ENCODE data around the gene MXD4. TPM values are rescaled to one million over a fixed set of nuclear protein-coding genes. Genes with fewer than 3 reads are reported as not detected.

The MXD4 gene
- total and polyA plus RNA-seq, 2 of the 13 experiments (the other 11 are each of a cell fraction or from before 2014, with no cell fraction given): 29.0 to 31.3 TPM

DNA sequence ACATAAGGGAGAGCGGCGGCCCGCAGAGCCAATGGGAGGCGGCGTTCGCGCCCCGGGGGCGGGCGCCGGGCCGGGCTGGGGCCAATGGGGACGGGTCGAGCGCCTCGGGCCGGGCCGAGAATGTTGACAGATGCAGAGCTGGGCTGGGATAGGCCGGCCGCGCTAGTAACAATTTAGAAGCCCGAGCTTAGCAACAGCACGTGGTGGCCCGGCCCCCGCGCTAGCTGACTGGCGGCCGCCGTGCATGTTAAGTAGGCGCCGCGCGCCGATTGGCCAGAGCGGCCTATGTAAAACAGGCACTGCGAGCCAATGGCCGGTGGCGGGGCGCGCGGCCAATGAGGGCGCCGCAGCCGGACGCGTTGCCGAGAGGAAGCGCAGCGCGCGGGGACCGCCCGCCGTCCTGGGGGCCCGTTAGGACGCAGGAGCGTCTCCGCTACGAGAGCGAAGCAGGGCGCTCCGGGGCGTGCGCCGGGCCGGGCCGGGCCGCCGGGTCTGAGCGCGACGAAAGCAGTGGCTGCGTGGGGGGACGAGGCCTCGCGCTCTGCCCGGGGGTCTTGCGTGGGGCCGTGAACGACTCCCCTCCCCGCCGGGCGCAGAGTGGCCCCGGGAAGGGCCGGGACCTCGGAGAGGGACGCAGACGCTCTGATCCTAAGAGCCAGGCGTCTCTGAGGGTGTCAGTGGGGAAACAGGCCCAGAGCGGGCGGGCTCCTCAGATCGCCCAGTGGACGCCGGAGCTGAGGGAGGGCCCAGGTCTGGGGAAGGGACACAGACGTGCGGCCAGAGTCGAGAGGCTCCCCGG lies 435 bp upstream of the MXD4 start (continued):
- TF ChIP-seq ETV6 (CRISPR knock-in tag; conservative IDR thresholded peaks at IDR 0.05) (peak; percentile 66; the same call in 1 of the 2 replicates), ZNF597 (CRISPR knock-in tag; IDR thresholded peaks at IDR 0.05) (no peak), FOSL2 (CRISPR knock-in tag; IDR thresholded peaks at IDR 0.05) (no peak), FOXA3 (CRISPR knock-in tag; IDR thresholded peaks at IDR 0.05) (peak; percentile 21; the same call in 1 of the 2 replicates), ZSCAN31 (CRISPR knock-in tag; IDR thresholded peaks at IDR 0.05; ENCODE audit: low read depth) (peak; percentile 75; the same call in 1 of the 2 replicates), REXO4 (CRISPR knock-in tag; IDR thresholded peaks at IDR 0.05; ENCODE audit: borderline replicate concordance) (peak; percentile 79; the same call in 1 of the 2 replicates), HOXA3 (CRISPR knock-in tag; IDR thresholded peaks at IDR 0.05) (peak; percentile 67), YEATS4 (CRISPR knock-in tag; IDR thresholded peaks at IDR 0.05; ENCODE audit: borderline replicate concordance) (peak; percentile 88), ZNF296 (CRISPR knock-in tag; conservative IDR thresholded peaks at IDR 0.05) (no peak), SPEN (CRISPR knock-in tag; IDR thresholded peaks at IDR 0.05; ENCODE audit: low read depth) (peak; percentile 82)
- TF ChIP-seq, protein P1, sequence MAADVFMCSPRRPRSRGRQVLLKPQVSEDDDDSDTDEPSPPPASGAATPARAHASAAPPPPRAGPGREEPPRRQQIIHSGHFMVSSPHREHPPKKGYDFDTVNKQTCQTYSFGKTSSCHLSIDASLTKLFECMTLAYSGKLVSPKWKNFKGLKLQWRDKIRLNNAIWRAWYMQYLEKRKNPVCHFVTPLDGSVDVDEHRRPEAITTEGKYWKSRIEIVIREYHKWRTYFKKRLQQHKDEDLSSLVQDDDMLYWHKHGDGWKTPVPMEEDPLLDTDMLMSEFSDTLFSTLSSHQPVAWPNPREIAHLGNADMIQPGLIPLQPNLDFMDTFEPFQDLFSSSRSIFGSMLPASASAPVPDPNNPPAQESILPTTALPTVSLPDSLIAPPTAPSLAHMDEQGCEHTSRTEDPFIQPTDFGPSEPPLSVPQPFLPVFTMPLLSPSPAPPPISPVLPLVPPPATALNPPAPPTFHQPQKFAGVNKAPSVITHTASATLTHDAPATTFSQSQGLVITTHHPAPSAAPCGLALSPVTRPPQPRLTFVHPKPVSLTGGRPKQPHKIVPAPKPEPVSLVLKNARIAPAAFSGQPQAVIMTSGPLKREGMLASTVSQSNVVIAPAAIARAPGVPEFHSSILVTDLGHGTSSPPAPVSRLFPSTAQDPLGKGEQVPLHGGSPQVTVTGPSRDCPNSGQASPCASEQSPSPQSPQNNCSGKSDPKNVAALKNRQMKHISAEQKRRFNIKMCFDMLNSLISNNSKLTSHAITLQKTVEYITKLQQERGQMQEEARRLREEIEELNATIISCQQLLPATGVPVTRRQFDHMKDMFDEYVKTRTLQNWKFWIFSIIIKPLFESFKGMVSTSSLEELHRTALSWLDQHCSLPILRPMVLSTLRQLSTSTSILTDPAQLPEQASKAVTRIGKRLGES (CRISPR knock-in tag; IDR thresholded peaks at IDR 0.05; ENCODE audit: borderline replicate concordance): 0 out of 2 replicates have a peak, but pooled peaks have one; percentile 14

Measured in HepG2 (cell line).